ENCODE data around the gene PLCB4. TPM values are rescaled to one million over a fixed set of nuclear protein-coding genes. Genes with fewer than 3 reads are reported as not detected.

Gene PLCB4
- total RNA-seq, 2 experiments from 2014 or later, result 0.06 TPM; not detected in 1

DNA sequence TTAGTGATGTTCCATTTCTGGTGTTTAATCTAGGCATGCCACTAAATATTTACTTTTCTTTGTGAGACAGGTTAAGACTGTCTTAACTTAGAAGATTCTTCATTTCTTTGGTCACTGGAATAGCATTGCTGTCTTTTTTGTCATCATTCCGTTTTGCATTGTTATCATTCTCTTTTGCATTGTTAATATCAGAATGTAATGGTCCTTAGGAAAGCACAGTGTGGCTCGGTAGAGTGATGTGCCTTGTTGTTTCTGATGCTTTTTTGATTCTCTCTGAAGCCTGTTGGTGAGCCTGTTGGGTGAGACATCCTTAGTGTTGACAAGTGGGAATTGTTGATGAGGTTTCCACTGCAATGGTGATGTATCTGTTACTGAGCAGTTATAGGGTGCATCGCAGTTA lies 23.2 kb downstream of the PLCB4 start:
- no peaks in the 10 kb centered on the region for H3K36me3 Mint-ChIP-seq (ENCODE audit: low read depth)
- Histone ChIP-seq H3K4me1 (ENCODE audit: insufficient read depth, low read length) (no peaks in the 10 kb centered on the region), H3K4me3 (ENCODE audit: low read length) (no peak overlapping the region), H3K9me3 (ENCODE audit: control insufficient read depth in 1 of 2, insufficient read depth in 1 of 2, low read length in 2 of 2) (no peaks in the 10 kb centered on the region), H3K36me3 (ENCODE audit: insufficient read depth, low read length) (no peaks in the 10 kb centered on the region), H3K27ac (ENCODE audit: low read depth in 1 of 2, low read length in 2 of 2) (no peak overlapping the region), H3K27me3 (ENCODE audit: control insufficient read depth in 1 of 2, insufficient read depth in 2 of 2, low read length in 2 of 2) (no peaks in the 10 kb centered on the region)
- TF ChIP-seq CTCF (IDR thresholded peaks at IDR 0.05), result no peak
- H3K4me3 Mint-ChIP-seq, result no peak overlapping the region
- no peaks in the 10 kb centered on the region for H3K4me1 Mint-ChIP-seq (ENCODE audit: low read depth)
- H3K27ac Mint-ChIP-seq, result no peak overlapping the region
- no peaks in the 10 kb centered on the region for H3K9me3 Mint-ChIP-seq
- ChIA-PET CTCF (no interaction called here), POLR2A (no interaction called here)
- intact Hi-C loops (cut with DNase I, micrococcal nuclease), result no loop called here
- ATAC-seq (ENCODE audit: poor library complexity) (no peak), DNase-seq (no peak)
- H3K27me3 Mint-ChIP-seq, result no peaks in the 10 kb centered on the region

DNA sequence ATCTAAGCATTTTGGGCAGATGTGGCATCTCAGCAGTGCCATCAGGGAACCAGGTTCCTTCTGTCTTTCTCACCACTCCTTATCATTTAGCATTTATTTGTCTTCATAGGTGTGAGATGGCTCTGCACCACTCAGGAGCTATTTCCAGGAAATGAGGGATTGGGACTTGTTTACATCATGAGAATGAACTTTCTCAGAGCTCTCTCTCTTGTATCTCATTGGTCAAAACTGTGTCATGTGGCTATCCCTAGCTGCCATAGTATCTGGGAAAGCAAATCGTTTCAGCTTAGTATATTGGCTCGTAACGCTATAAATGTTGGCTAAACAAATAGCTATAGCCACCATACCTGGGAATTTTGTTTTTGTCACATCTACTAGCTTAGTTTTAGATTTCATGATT lies 23.8 kb downstream of the PLCB4 start:
- no peak for DNase-seq
- Mint-ChIP-seq H3K27ac (no peak overlapping the region), H3K9me3 (no peaks in the 10 kb centered on the region), H3K36me3 (ENCODE audit: low read depth) (no peaks in the 10 kb centered on the region), H3K4me3 (no peak overlapping the region), H3K27me3 (no peaks in the 10 kb centered on the region), H3K4me1 (ENCODE audit: low read depth) (no peaks in the 10 kb centered on the region)
- intact Hi-C loops (cut with DNase I, micrococcal nuclease), result no loop called here
- ChIA-PET CTCF (no interaction called here), POLR2A (no interaction called here)
- TF ChIP-seq CTCF (IDR thresholded peaks at IDR 0.05), result no peak
- Histone ChIP-seq H3K4me3 (ENCODE audit: low read length) (no peak overlapping the region), H3K36me3 (ENCODE audit: insufficient read depth, low read length) (no peaks in the 10 kb centered on the region), H3K27me3 (ENCODE audit: control insufficient read depth in 1 of 2, insufficient read depth in 2 of 2, low read length in 2 of 2) (no peaks in the 10 kb centered on the region), H3K9me3 (ENCODE audit: control insufficient read depth in 1 of 2, insufficient read depth in 1 of 2, low read length in 2 of 2) (no peaks in the 10 kb centered on the region), H3K4me1 (ENCODE audit: insufficient read depth, low read length) (no peaks in the 10 kb centered on the region), H3K27ac (ENCODE audit: low read depth in 1 of 2, low read length in 2 of 2) (no peak overlapping the region)
- no peak for ATAC-seq (ENCODE audit: poor library complexity)

DNA sequence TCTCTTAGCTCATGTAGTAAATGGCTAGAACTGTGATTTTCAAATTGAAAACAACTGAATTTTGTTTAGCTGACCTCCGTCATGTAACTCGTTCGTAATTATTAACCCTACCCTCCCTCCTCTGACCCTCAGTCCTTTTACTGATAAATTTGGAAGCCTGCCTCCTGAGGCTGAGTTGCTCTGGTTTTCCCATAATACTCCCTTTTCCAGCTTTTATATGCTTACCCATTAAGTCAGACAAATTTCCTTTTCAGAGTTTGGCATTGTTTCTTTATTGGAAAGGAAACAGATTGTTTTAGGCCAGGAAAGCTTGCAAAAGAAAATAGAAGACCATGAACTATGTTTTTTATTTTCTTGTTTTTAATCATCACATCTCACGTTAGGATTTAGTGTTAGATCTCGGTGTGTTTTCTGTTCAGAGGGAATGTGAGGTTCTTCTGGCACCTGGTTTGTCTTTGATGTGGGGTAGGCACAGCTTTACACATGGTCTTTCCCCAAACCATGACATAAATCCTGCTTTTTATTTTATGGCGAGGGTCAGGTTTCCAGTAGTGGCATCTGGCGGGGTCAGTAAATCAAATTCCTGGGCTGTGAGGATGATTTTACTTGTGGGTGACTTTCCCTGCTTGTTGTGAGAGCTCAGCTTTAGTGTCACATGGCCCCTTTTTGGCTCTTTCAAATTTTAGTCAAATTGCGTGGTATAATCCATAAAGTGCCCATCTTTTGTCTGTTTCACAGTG lies 24.5 kb downstream of the PLCB4 start:
- Mint-ChIP-seq H3K9me3 (no peaks in the 10 kb centered on the region), H3K27ac (no peak overlapping the region), H3K27me3 (no peaks in the 10 kb centered on the region), H3K36me3 (ENCODE audit: low read depth) (no peaks in the 10 kb centered on the region), H3K4me3 (no peak overlapping the region), H3K4me1 (ENCODE audit: low read depth) (no peaks in the 10 kb centered on the region)
- intact Hi-C loops (cut with DNase I, micrococcal nuclease), result no loop called here
- CTCF ChIA-PET, result no interaction called here
- H3K27me3 ChIP-seq (ENCODE audit: control insufficient read depth in 1 of 2, insufficient read depth in 2 of 2, low read length in 2 of 2), result no peaks in the 10 kb centered on the region
- no peak overlapping the region for H3K4me3 ChIP-seq (ENCODE audit: low read length)
- TF ChIP-seq CTCF (IDR thresholded peaks at IDR 0.05), result no peak
- H3K4me1 ChIP-seq (ENCODE audit: insufficient read depth, low read length), result no peaks in the 10 kb centered on the region
- POLR2A ChIA-PET, result no interaction called here
- DNase-seq (no peak), ATAC-seq (ENCODE audit: poor library complexity) (no peak)
- no peak overlapping the region for H3K27ac ChIP-seq (ENCODE audit: low read depth in 1 of 2, low read length in 2 of 2)
- H3K9me3 ChIP-seq (ENCODE audit: control insufficient read depth in 1 of 2, insufficient read depth in 1 of 2, low read length in 2 of 2), result no peaks in the 10 kb centered on the region
- no peaks in the 10 kb centered on the region for H3K36me3 ChIP-seq (ENCODE audit: insufficient read depth, low read length)

Data from CD4-positive, alpha-beta T cell (primary cell).